H1 (cell line): ENCODE data around the gene TSTD2. TPM values are rescaled to one million over a fixed set of nuclear protein-coding genes. Genes with fewer than 3 reads are reported as not detected.

Experiments
- CTCF ChIP-seq, 3 experiments: IDR thresholded peaks; 1 replicate in 2 of 3; 2 replicates in 1 of 3; pipeline versions ENCODE4 v1.5.1 to v1.6.1; 2011; ENCODE audit warnings: low read length in 3 of 3, mild to moderate bottlenecking in 3 of 3, inconsistent platforms in 2 of 3, low read depth in 1 of 3, moderate library complexity in 1 of 3; ENCODE audit not compliant: insufficient read depth in 1 of 3; ENCODE audit errors: control extremely low read depth in 1 of 3
- polyA plus RNA-seq, 7 experiments: library from polyadenylated mRNA; depleted of rRNA in 3 of 7; stranded (reverse) in 5 of 7; unstranded in 2 of 7; fragments of >200 nt in 5 of 7; fragments of 200-250 nt in 2 of 7; gene quantifications; 1 replicate in 5 of 7; 2 replicates in 1 of 7; 4 replicates in 1 of 7; pipeline versions ENCODE4 v1.2.1 to v1.2.3, GENCODE V29; 2011 to 2013; ENCODE audit warnings: missing spikeins in 2 of 7, mixed read lengths in 2 of 7
- total RNA-seq: library from RNA; stranded (reverse); fragmentation: NEBNext Ultra II Directional; extraction: Animal tissue kit (Norgen Biotek cat#: 25700); gene quantifications from 2 replicates; pipeline ENCODE4 v1.2.1, GENCODE V29; 2021

TSTD2 gene
- total and polyA plus RNA-seq, 2 of the 8 experiments (the other 6 are each of a cell fraction or from before 2014, with no cell fraction given), result 16.1 to 17.5 TPM

GRCh38 chr9:97598461-97599288, 34.5 kb downstream of the TSTD2 start (continued):
- TF ChIP-seq CTCF (IDR thresholded peaks at IDR 0.05; ENCODE audit: control extremely low read depth in 1 of 3, insufficient read depth in 1 of 3, low read depth in 1 of 3, low read length in 3 of 3), result peak; percentile 70 to 92 (median 88)
